SK-N-SH (cell line): ENCODE results near the gene NOD2. TPM values are rescaled to one million over a fixed set of nuclear protein-coding genes. Genes with fewer than 3 reads are reported as not detected.

Source experiments
- CTCF ChIA-PET: fragments of 300-600, 350-600 bp; formaldehyde crosslinking; extraction: SDS; loops from one replicate; lab custom pipeline; 2021; lab: Yijun Ruan, JAX
- POLR2A ChIA-PET: fragments of 350-600 bp; sonication (Branson Sonifier 250); formaldehyde crosslinking; extraction: SDS; loops from one replicate; lab custom pipeline; 2020; ENCODE audit warnings: antibody characterized with exemption, inconsistent platforms; lab: Yijun Ruan, JAX
- DNase-seq: peaks from one replicate; pipeline ENCODE4 v3.0.0; 2012
- H2AFZ ChIP-seq: fragments of 200-600 bp; sonication (generic); 2 replicates; pipeline ENCODE4 v1.8.1; 2016; ENCODE audit warnings: antibody characterized with exemption, mild to moderate bottlenecking, low read depth
- H3F3A ChIP-seq: fragments of 200-600 bp; sonication (generic); replicated peaks from 2 replicates; pipeline ENCODE3; 2016; ENCODE audit warnings: antibody characterized with exemption, mild to moderate bottlenecking; ENCODE audit not compliant: insufficient read depth
- H3K27ac ChIP-seq, 2 experiments: fragments of 200-500 bp in 1 of 2; fragments of 200-600 bp in 1 of 2; sonication (Bioruptor generic) in 1 of 2; sonication (generic), shearing (Covaris generic) in 1 of 2; 2 replicates each; pipeline versions ENCODE4 v1.5.1 to v1.6.1; 2014 to 2016; ENCODE audit warnings: low read depth in 2 of 2, inconsistent platforms in 1 of 2, low read length in 1 of 2, mild to moderate bottlenecking in 1 of 2, mixed read lengths in 1 of 2
- H3K27me3 ChIP-seq: fragments of 200-600 bp; sonication (generic), shearing (Covaris generic); 2 replicates; pipeline ENCODE4 v1.6.1; 2016; ENCODE audit warnings: mixed run types; ENCODE audit not compliant: insufficient read depth
- H3K36me3 ChIP-seq, 2 experiments: fragments of 200-500 bp in 1 of 2; fragments of 200-600 bp in 1 of 2; sonication (Bioruptor generic) in 1 of 2; sonication (generic) in 1 of 2; replicated peaks in 1 of 2; 2 replicates each; pipeline versions ENCODE3 to v1.5.1; 2014 to 2016; ENCODE audit warnings: low read length in 1 of 2, mild to moderate bottlenecking in 1 of 2; ENCODE audit not compliant: insufficient read depth in 2 of 2, control insufficient read depth in 1 of 2
- H3K4me1 ChIP-seq, 2 experiments: fragments of 200-500 bp in 1 of 2; fragments of 200-600 bp in 1 of 2; sonication (Bioruptor generic) in 1 of 2; sonication (generic), shearing (Covaris generic) in 1 of 2; 2 replicates each; pipeline versions ENCODE4 v1.5.1 to v1.6.1; 2014 to 2016; ENCODE audit warnings: low read depth in 1 of 2, low read length in 1 of 2, mixed run types in 1 of 2; ENCODE audit not compliant: insufficient read depth in 2 of 2, control insufficient read depth in 1 of 2
- H3K4me2 ChIP-seq: fragments of 200-600 bp; sonication (generic), shearing (Covaris generic); 2 replicates; pipeline ENCODE4 v1.6.1; 2017; ENCODE audit warnings: mixed run types
- H3K4me3 ChIP-seq, 2 experiments: fragments of 200-500 bp in 1 of 2; fragments of 200-600 bp in 1 of 2; sonication (Bioruptor generic) in 1 of 2; sonication (generic), shearing (Covaris generic) in 1 of 2; 2 replicates each; pipeline versions ENCODE4 v1.5.1 to v1.8.1; 2014 to 2016; ENCODE audit warnings: low read depth in 2 of 2, inconsistent platforms in 1 of 2, low read length in 1 of 2, mild to moderate bottlenecking in 1 of 2, mixed read lengths in 1 of 2, moderate library complexity in 1 of 2
- H3K79me2 ChIP-seq: fragments of 200-600 bp; sonication (generic); 2 replicates; pipeline ENCODE4 v1.8.1; 2017; ENCODE audit warnings: mild to moderate bottlenecking; ENCODE audit not compliant: insufficient read depth
- H3K9ac ChIP-seq: fragments of 200-600 bp; sonication (generic); 2 replicates; pipeline ENCODE4 v1.6.1; 2017; ENCODE audit warnings: mixed run types
- H3K9me2 ChIP-seq: fragments of 200-600 bp; sonication (generic); 2 replicates; pipeline ENCODE4 v1.6.1; 2017; ENCODE audit warnings: mixed run types
- H3K9me3 ChIP-seq: fragments of 200-600 bp; sonication (generic); 2 replicates; pipeline ENCODE4 v1.6.1; 2017; ENCODE audit warnings: mixed run types, mild to moderate bottlenecking, moderate library complexity
- H4K20me1 ChIP-seq: fragments of 200-600 bp; sonication (generic); 2 replicates; pipeline ENCODE4 v1.6.1; 2017; ENCODE audit warnings: mild to moderate bottlenecking, mixed run types; ENCODE audit not compliant: insufficient read depth
- EP300 ChIP-seq, 2 experiments: IDR thresholded peaks; 2 replicates each; pipeline versions ENCODE4 v1.4.0 to v1.6.1; 2012; ENCODE audit warnings: borderline replicate concordance in 1 of 2, low read depth in 1 of 2, low read length in 1 of 2
- EZH2phosphoT487 ChIP-seq: fragments of 200-600 bp; sonication (generic); IDR thresholded peaks from 2 replicates; pipeline ENCODE4 v1.6.1; 2017; ENCODE audit warnings: low read depth, mixed run types, mild to moderate bottlenecking, antibody characterized with exemption, moderate library complexity, borderline replicate concordance
- FOSL2 ChIP-seq: IDR thresholded peaks from 2 replicates; pipeline ENCODE4 v1.4.0; 2012; ENCODE audit warnings: low read depth, mild to moderate bottlenecking, moderate library complexity, borderline replicate concordance
- FOXJ3 ChIP-seq: sonication (generic); formaldehyde crosslinking; IDR thresholded peaks from 2 replicates; pipeline ENCODE4 v1.5.1; 2020; ENCODE audit warnings: mild to moderate bottlenecking, missing genetic modification reagents
- FOXM1 ChIP-seq: IDR thresholded peaks from 2 replicates; pipeline ENCODE4 v1.4.0; 2012; ENCODE audit warnings: low read depth, mild to moderate bottlenecking
- IRF3 ChIP-seq: fragments of 150-350 bp; IDR thresholded peaks from 2 replicates; pipeline ENCODE4 v1.6.1; 2016; ENCODE audit warnings: mild to moderate bottlenecking, low read depth, low read length
- NFIC ChIP-seq: IDR thresholded peaks from 2 replicates; pipeline ENCODE4 v1.4.0; 2012; ENCODE audit warnings: borderline replicate concordance
- NRF1 ChIP-seq: IDR thresholded peaks from 2 replicates; pipeline ENCODE4 v1.6.1; 2012; ENCODE audit warnings: low read depth, mild to moderate bottlenecking, low read length
- RCOR1 ChIP-seq: fragments of 150-350 bp; IDR thresholded peaks from 2 replicates; pipeline ENCODE4 v1.6.1; 2017; ENCODE audit warnings: antibody characterized with exemption, low read length
- RFX5 ChIP-seq: IDR thresholded peaks from 2 replicates; pipeline ENCODE4 v1.6.1; 2012; ENCODE audit warnings: mild to moderate bottlenecking, improper control_type of control experiment, low read length
- RXRA ChIP-seq: IDR thresholded peaks from 2 replicates; pipeline ENCODE4 v1.4.0; 2012; ENCODE audit warnings: low read depth, mild to moderate bottlenecking, borderline replicate concordance
- SMC3 ChIP-seq: IDR thresholded peaks from 2 replicates; pipeline ENCODE4 v1.6.1; 2012; ENCODE audit warnings: low read depth, low read length, improper control_type of control experiment
- TCF12 ChIP-seq: IDR thresholded peaks from 2 replicates; pipeline ENCODE4 v1.4.0; 2012
- WGBS: methylation state at CpG from one replicate; pipeline ENCODE4 v1.1.6; 2017; ENCODE audit warnings: low lambda C conversion rate; 5-methylcytosine and 5-hydroxymethylcytosine counted together
- polyA plus RNA-seq, 3 experiments: library from polyadenylated mRNA; depleted of rRNA; stranded (reverse); fragments of >200 nt; gene quantifications; 2 replicates each; pipeline ENCODE4 v1.2.3, GENCODE V29; 2012
- TF ChIP-seq, protein P1 (sequence below): fragments of 200-600 bp; sonication (generic); IDR thresholded peaks from 2 replicates; pipeline ENCODE4 v1.6.1; 2017; ENCODE audit warnings: antibody characterized with exemption, mild to moderate bottlenecking, moderate library complexity
- TF ChIP-seq, protein P2 (sequence below): IDR thresholded peaks from 2 replicates; pipeline ENCODE4; 2012
- TF ChIP-seq, protein P3 (sequence below): IDR thresholded peaks from 2 replicates; pipeline ENCODE4 v1.6.1; 2012; ENCODE audit warnings: mild to moderate bottlenecking, low read depth, low read length, moderate library complexity

NOD2 gene
- polyA plus RNA-seq, 1 of the 3 experiments (the other 2 are of a cell fraction) = not detected

DNA sequence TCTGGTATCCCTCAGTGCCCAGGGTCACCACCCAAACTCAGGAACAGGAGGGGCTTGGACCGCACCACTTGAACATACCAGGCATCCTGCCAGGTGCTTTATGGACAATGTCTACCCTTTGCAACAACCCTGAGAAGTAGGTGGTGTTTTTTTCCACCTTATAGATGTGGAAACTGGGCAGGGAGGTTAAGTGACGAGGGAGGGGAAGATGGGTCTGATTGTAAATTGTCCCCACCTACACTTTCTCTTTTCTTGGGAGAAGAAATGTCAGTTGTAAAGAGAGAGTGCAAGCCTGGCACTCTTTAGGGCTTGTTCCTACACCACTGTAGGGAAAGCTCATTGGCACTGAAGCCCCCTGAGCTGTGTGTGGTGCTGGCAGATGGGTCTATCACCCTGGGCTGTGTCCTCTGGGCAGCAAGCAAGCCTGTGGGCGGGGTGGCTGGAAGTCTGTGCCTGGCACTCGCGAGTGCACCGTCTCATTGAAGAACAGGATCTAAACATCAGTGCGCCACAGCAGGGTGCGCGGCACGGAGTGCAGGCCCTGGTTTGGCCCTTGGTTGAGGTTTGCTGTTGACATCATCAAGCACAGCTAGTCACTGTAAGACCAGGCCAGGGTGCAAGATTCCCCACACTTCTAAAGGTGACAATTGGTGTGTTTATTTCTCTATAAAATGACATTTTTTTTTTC lies 15.1 kb downstream of the NOD2 start:
- ChIA-PET CTCF (interaction anchor here (1.0 to 1.7 kb wide), 4 partner anchors 8 to 98 kb away, joined by 3 to 5 read pairs (median 4); no protein-coding TSS in a partner anchor), POLR2A (no interaction called here)
- Histone ChIP-seq H3K4me1 (peaks cover 0 to 34% of the 10 kb centered on the region in 2 experiments; a peak in 1 of 4 replicates), H3F3A (no peaks in the 10 kb centered on the region), H3K36me3 (no peaks in the 10 kb centered on the region), H3K79me2 (no peaks in the 10 kb centered on the region), H3K27ac (no peak overlapping the region), H3K9ac (no peak overlapping the region), H3K4me3 (no peak overlapping the region), H3K9me2 (no peaks in the 10 kb centered on the region), H4K20me1 (no peaks in the 10 kb centered on the region), H3K4me2 (no peak overlapping the region), H3K27me3 (no peaks in the 10 kb centered on the region), H2AFZ (no peak overlapping the region), H3K9me3 (no peaks in the 10 kb centered on the region; the same call in 1 of the 2 replicates)
- TF ChIP-seq NFIC = no peak
- TF ChIP-seq, protein P1, sequence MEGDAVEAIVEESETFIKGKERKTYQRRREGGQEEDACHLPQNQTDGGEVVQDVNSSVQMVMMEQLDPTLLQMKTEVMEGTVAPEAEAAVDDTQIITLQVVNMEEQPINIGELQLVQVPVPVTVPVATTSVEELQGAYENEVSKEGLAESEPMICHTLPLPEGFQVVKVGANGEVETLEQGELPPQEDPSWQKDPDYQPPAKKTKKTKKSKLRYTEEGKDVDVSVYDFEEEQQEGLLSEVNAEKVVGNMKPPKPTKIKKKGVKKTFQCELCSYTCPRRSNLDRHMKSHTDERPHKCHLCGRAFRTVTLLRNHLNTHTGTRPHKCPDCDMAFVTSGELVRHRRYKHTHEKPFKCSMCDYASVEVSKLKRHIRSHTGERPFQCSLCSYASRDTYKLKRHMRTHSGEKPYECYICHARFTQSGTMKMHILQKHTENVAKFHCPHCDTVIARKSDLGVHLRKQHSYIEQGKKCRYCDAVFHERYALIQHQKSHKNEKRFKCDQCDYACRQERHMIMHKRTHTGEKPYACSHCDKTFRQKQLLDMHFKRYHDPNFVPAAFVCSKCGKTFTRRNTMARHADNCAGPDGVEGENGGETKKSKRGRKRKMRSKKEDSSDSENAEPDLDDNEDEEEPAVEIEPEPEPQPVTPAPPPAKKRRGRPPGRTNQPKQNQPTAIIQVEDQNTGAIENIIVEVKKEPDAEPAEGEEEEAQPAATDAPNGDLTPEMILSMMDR = no peak
- TF ChIP-seq FOXM1 = no peak
- no peak for TF ChIP-seq EZH2phosphoT487
- TF ChIP-seq NRF1 = no peak
- no peak for TF ChIP-seq FOXJ3 (CRISPR knock-in tag)
- 60% methylated on average over 6 of the region's 10 CpGs for WGBS
- no peak for DNase-seq

GRCh38 chr16:50709061-50709684 lies 15.8 kb downstream of the NOD2 start:
- Histone ChIP-seq H3K9ac (no peak overlapping the region), H3K27me3 (no peaks in the 10 kb centered on the region), H3K27ac (no peak overlapping the region), H3K4me2 (no peak overlapping the region), H3K9me3 (no peaks in the 10 kb centered on the region; the same call in 1 of the 2 replicates), H3K4me1 (peaks cover 0 to 37% of the 10 kb centered on the region in 2 experiments; a peak in 1 of 4 replicates), H3K9me2 (no peaks in the 10 kb centered on the region), H3K79me2 (no peaks in the 10 kb centered on the region), H3K4me3 (no peak overlapping the region), H2AFZ (no peak overlapping the region), H3F3A (no peaks in the 10 kb centered on the region), H4K20me1 (no peaks in the 10 kb centered on the region), H3K36me3 (no peaks in the 10 kb centered on the region)
- DNase-seq = no peak
- ChIA-PET POLR2A (no interaction called here), CTCF (interaction anchor here (1.0 to 1.7 kb wide), 3 partner anchors 9 to 97 kb away, joined by 3 to 5 read pairs (median 4); no protein-coding TSS in a partner anchor)
- TF ChIP-seq IRF3 = no peak
- TF ChIP-seq, protein P2, sequence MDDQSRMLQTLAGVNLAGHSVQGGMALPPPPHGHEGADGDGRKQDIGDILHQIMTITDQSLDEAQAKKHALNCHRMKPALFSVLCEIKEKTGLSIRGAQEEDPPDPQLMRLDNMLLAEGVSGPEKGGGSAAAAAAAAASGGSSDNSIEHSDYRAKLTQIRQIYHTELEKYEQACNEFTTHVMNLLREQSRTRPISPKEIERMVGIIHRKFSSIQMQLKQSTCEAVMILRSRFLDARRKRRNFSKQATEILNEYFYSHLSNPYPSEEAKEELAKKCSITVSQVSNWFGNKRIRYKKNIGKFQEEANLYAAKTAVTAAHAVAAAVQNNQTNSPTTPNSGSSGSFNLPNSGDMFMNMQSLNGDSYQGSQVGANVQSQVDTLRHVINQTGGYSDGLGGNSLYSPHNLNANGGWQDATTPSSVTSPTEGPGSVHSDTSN = no peak
- TF ChIP-seq RXRA = no peak
- no peak for TF ChIP-seq RCOR1
- TF ChIP-seq, protein P3, sequence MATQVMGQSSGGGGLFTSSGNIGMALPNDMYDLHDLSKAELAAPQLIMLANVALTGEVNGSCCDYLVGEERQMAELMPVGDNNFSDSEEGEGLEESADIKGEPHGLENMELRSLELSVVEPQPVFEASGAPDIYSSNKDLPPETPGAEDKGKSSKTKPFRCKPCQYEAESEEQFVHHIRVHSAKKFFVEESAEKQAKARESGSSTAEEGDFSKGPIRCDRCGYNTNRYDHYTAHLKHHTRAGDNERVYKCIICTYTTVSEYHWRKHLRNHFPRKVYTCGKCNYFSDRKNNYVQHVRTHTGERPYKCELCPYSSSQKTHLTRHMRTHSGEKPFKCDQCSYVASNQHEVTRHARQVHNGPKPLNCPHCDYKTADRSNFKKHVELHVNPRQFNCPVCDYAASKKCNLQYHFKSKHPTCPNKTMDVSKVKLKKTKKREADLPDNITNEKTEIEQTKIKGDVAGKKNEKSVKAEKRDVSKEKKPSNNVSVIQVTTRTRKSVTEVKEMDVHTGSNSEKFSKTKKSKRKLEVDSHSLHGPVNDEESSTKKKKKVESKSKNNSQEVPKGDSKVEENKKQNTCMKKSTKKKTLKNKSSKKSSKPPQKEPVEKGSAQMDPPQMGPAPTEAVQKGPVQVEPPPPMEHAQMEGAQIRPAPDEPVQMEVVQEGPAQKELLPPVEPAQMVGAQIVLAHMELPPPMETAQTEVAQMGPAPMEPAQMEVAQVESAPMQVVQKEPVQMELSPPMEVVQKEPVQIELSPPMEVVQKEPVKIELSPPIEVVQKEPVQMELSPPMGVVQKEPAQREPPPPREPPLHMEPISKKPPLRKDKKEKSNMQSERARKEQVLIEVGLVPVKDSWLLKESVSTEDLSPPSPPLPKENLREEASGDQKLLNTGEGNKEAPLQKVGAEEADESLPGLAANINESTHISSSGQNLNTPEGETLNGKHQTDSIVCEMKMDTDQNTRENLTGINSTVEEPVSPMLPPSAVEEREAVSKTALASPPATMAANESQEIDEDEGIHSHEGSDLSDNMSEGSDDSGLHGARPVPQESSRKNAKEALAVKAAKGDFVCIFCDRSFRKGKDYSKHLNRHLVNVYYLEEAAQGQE = no peak
- TF ChIP-seq FOSL2 = no peak
- no peak for TF ChIP-seq EZH2phosphoT487
- no peak for TF ChIP-seq RFX5
- no peak for TF ChIP-seq SMC3
- no peak for TF ChIP-seq EP300 (IDR thresholded peaks at IDR 0.05; ENCODE audit: borderline replicate concordance in 1 of 2, low read depth in 1 of 2, low read length in 1 of 2)
- no peak for TF ChIP-seq FOXM1
- TF ChIP-seq TCF12 = no peak
- WGBS = 43% methylated on average over 8 of the region's 8 CpGs
